Measurements from ENCODE around the gene TMEM179.

GRCh38 chr14:104594310-104595046, 10.1 kb downstream of the TMEM179 start:
- TF ChIP-seq CTCF (IDR thresholded peaks at IDR 0.05) (no peak), EZH2 (IDR thresholded peaks at IDR 0.05; ENCODE audit: borderline replicate concordance, insufficient read depth, low read depth, low read length, poor library complexity, severe bottlenecking) (no peak)

Data from B cell (primary cell).